Astrocyte of the spinal cord (primary cell): ENCODE data around the gene GCAT.

Source experiments
- DNase-seq: peaks from one replicate; pipeline ENCODE4 v3.0.0; 2011; ENCODE audit warnings: low read depth, low spot score
- H3K4me3 ChIP-seq: 2 replicates; pipeline ENCODE4 v1.5.1; 2011; ENCODE audit warnings: low read depth, mild to moderate bottlenecking, low read length, moderate library complexity
- in situ Hi-C: cut with HindIII; loops from 2 replicates; pipeline ENCODE4 v1.10.0; 2017; ENCODE audit warnings: low sequenced_read_pairs
- TF ChIP-seq, protein P1 (sequence below): IDR thresholded peaks from 2 replicates; pipeline ENCODE4 v1.5.1; 2012; ENCODE audit warnings: low read depth, mild to moderate bottlenecking, low read length, inconsistent platforms

Gene GCAT

DNA sequence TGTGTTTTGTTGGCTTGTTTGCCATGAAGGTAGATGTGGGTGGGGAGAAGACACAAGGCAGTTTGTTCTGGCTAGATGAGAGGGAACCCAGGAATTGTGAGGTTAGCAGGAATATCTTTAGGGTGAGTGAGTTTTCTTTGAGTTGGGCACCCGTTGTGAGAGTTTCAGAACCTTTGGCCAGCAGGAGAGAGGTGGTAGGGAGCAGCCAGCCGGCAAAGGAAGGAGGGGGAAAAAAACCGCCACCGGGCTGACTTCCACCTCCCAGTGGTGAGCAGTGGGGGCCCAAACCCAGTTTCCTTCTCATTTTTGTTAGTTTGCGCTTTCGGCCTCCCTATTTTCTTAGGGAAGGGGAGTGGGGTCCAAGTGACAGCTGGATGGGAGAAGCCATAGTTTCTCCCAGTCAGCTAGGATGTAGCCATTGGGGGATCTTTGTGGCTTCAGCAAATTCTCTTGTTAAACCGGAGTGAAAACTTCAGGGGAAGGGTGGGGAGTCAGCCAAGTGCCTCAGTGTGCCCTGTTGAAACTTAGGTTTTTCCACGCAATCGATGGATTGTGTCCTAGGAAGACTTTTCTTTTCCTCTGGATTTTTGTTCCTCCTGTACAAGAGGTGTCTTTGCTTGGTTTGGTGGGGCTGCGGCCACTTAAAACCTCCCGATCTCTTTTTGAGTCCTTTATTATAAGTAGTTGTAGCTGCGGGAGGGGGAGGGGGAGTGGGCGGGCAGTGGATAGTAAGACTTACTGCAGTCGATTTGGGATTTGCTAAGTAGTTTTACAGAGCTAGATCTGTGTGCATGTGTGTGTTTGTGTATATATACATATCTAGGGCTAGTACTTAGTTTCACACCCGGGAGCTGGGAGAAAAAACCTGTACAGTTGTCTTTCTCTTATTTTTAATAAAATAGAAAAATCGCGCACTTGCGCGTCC, 1.1 kb upstream of the GCAT start:
- DNase-seq = peak; percentile 57

DNA sequence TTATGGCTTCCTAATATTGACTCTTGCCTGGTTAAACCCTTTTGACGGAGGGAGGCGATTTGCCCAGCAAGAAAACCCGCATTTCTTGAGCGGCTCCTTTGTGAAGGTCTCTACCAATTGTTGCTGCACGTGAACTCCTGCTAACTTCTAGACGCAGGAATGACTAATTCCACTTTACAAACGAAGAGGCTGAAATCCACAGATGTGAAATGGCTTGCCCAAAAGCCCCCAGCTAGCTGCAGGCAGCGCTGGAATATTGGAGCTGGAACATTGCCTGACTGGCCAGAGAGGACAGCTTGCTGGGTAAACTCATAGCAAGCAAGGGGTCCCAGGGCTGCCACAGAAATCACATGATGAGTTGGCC, 542 bp downstream of the GCAT start:
- no peak for DNase-seq
- in situ Hi-C loops = no loop called here
- H3K4me3 ChIP-seq = peak overlapping the region; percentile 69
- TF ChIP-seq, protein P1, sequence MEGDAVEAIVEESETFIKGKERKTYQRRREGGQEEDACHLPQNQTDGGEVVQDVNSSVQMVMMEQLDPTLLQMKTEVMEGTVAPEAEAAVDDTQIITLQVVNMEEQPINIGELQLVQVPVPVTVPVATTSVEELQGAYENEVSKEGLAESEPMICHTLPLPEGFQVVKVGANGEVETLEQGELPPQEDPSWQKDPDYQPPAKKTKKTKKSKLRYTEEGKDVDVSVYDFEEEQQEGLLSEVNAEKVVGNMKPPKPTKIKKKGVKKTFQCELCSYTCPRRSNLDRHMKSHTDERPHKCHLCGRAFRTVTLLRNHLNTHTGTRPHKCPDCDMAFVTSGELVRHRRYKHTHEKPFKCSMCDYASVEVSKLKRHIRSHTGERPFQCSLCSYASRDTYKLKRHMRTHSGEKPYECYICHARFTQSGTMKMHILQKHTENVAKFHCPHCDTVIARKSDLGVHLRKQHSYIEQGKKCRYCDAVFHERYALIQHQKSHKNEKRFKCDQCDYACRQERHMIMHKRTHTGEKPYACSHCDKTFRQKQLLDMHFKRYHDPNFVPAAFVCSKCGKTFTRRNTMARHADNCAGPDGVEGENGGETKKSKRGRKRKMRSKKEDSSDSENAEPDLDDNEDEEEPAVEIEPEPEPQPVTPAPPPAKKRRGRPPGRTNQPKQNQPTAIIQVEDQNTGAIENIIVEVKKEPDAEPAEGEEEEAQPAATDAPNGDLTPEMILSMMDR = no peak

More for the DNA sequence above, 1.1 kb upstream of the GCAT start:
- TF ChIP-seq, protein P1 = no peak
- peak overlapping the region; percentile 69 for H3K4me3 ChIP-seq
- in situ Hi-C loops = no loop called here

DNA sequence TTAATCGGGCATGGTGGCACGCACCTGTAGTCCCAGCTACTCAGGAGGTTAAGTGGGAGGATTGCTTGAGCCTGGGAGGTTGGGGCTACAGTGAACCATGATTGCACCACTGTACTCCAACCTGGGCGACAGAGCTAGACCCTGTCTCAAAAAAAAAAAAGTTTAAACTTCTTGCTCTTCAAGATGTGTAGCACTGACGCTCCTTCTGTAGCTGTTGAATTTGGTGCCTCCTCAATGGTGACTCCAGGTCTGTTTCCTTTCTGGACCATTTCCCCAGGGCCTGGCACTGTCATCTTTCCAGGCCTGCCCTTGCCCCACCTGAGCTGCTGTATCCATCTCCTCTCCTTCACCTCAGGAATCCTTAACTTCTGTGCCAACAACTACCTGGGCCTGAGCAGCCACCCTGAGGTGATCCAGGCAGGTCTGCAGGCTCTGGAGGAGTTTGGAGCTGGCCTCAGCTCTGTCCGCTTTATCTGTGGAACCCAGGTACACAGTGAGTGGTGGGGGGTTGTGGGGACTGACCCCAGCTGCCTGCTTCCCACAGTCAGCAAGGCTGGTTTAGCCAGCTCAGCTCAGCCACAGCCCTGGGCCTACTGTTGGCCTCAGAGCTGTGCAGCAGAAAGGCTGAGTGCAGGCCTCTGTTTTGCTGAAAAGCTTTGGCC, 2.1 kb downstream of the GCAT start:
- DNase-seq = no peak
- TF ChIP-seq, protein P1 = no peak
- in situ Hi-C loops = no loop called here
- H3K4me3 ChIP-seq = no peak overlapping the region

DNA sequence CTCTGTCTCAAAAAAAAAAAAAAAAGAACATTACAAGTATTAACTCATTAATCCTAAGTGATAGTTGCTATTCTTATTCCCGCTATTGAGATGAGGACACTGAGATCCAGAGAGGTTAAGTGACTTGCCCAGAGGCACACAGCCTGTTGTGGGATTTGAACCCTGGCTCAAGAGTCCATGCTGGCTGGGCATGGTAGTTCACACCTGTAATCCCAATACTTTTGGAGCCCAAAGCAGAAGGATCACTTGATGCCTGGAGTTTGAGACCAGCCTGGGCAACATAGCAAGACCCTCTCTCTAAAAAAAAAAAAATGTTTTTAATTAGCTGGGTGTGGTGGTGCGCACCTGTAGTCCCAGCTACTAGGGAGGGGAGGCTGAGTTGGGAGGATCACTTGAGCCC, 4.1 kb downstream of the GCAT start:
- no peak for DNase-seq
- TF ChIP-seq, protein P1 = no peak
- in situ Hi-C loops = no loop called here
- no peak overlapping the region for H3K4me3 ChIP-seq

DNA sequence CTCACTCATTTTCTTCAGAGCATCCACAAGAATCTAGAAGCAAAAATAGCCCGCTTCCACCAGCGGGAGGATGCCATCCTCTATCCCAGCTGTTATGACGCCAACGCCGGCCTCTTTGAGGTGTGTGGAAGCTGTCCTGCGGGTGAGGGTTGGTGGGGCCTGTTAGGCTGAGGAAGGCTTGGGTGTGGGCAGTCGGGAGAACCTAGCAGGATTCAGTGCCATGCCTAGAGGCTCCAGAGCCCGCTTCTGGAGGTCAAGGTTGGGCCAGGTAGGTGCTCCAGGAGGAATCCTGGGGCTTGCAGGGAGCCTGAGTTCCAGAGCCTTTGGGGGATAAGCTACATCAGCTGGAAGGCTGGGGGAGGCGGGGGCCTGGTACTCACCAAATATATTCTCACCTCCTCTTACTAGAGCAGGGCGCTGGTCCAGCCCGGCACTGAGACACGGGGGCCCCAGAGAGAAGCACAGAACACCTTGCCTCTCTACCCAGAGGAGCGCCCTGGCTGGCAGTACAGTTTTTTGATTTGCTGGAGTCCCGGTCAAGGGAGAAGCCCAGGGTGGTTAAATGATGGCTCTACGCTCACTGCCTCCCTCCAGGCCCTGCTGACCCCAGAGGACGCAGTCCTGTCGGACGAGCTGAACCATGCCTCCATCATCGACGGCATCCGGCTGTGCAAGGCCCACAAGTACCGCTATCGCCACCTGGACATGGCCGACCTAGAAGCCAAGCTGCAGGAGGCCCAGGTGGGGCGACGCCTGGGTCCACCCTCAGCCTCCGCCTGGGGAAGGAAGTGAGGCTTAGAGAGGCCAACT, 5.3 kb downstream of the GCAT start:
- TF ChIP-seq, protein P1 = no peak
- no peak overlapping the region for H3K4me3 ChIP-seq
- in situ Hi-C loops = no loop called here
- DNase-seq = no peak

DNA sequence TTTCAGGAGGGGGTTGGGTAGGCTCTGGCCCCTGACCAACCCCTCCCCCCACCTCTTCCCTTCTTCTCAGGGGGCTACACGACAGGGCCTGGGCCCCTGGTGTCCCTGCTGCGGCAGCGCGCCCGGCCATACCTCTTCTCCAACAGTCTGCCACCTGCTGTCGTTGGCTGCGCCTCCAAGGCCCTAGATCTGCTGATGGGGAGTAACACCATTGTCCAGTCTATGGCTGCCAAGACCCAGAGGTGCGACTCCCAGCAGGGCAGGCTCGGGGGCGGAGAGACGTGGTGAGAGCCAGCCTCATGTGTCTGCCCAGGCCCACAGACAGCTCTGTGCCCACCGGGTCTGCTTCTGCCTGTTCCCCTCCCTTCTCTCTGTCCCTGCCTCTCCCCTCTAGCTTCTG, 7.9 kb downstream of the GCAT start:
- no peak for DNase-seq
- TF ChIP-seq, protein P1 = no peak
- no peak overlapping the region for H3K4me3 ChIP-seq
- in situ Hi-C loops = no loop called here
